Measurements from ENCODE around the gene SLC9A9.

DNA sequence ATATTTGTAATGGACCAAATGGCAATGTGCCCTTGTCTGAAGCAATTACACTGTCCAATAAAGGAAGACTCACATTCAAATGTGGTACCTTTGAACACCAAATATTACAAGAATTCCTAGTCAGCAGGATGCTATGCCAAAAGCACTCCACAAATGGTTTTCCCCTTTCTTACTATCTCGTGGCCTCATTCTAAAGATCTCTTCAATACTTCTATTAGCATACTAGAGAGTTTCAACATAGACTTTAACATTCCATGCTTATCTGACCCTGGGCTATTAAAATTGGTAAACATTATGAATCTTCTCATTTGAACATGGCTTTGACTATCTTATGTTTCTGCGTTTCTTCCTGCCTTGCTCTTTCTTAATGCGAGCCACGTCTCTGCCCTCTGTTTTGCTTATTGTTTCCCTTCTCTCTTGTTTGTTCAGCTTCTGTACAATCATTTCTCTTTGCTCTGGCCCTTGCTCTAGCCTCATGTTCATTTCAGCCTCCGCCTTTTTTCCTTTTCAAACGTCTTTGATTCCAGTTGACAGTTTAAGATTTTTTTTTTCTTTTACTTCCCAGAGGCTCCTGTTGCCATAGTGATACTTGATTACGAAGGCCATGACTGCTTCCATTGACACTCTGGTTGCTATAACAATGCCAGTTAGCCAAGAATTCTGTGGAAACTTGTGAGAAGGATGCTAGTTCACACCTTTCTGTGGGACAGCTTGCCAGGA is 49.5 kb upstream of the SLC9A9 start:
- TF ChIP-seq, protein P1, sequence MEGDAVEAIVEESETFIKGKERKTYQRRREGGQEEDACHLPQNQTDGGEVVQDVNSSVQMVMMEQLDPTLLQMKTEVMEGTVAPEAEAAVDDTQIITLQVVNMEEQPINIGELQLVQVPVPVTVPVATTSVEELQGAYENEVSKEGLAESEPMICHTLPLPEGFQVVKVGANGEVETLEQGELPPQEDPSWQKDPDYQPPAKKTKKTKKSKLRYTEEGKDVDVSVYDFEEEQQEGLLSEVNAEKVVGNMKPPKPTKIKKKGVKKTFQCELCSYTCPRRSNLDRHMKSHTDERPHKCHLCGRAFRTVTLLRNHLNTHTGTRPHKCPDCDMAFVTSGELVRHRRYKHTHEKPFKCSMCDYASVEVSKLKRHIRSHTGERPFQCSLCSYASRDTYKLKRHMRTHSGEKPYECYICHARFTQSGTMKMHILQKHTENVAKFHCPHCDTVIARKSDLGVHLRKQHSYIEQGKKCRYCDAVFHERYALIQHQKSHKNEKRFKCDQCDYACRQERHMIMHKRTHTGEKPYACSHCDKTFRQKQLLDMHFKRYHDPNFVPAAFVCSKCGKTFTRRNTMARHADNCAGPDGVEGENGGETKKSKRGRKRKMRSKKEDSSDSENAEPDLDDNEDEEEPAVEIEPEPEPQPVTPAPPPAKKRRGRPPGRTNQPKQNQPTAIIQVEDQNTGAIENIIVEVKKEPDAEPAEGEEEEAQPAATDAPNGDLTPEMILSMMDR (IDR thresholded peaks at IDR 0.05), result no peak
- TF ChIP-seq POLR2AphosphoS5 (IDR thresholded peaks at IDR 0.05), result no peak

All from breast epithelium (tissue), 3 donors.